Inferior parietal cortex (tissue), 1 donor: Measurements from ENCODE around the gene ZCCHC14.

Experiments used
- DNase-seq: peaks from one replicate; pipeline ENCODE4 v3.0.0-alpha.2; 2016; ENCODE audit errors: extremely low spot score

The ZCCHC14 gene

DNA sequence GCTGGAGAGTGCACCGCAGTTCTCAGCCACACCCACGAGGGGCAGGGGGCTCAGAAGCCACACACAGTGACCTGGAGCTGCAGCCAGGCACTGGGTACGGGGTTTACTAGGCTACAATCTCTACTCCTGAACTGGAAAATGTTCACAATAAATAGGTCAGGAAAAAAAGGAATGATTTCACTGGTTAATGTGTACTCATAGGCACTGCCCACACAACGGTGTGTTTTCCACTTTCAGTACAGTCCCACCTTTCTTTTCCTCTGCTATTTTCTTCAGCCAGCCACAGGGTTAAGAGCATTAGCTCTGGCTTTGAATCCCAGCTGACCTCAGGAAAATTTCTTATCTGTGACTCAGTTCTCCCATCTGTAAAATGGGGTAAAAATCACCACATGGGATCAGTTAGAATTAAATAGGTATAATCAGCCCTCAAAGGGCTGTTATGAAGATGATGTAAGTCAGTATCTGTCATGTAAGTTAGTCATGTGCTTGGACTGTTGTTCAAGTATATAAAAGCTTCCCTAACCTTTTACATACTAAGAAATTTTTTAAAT, 35.7 kb downstream of the ZCCHC14 start:
- DNase-seq = no peak

DNA sequence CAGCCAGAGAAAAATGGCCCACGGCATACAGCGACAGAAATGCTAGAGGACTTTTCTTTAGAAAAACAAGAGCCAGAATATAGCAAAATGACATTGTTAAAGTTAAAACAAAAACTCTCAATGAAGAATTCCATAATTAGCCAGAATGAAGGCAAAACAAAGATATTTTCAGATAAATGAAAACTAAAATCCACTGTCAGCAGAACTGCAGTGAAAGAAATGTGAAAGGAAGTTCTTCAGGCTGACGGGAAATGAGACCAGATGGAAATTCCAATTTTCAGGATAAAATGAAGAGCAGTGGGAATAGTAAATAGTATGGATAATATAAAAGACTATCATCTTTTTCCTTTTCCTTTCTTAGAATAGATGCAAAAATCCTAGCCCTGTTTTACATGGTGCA, 38.4 kb downstream of the ZCCHC14 start:
- DNase-seq = no peak

DNA sequence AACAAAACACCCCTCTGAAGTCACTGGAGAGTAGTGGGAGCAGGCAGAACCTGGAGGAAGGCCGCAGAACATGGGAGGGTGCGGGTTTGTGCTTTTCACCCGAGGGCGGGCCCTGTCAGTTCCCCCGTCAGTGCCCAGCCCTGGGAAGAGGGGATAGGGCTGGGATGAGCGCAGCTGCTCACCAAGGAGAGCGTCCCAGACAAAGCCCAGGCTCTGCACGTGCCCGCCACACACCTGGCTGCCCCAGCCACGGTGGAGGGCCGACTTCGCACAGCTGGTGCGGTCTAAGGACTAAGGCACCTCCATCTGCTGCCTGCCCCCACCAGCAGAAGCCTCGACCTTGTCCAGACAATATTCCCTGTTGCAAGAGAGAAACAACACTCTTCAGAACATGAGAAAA, 39.5 kb downstream of the ZCCHC14 start:
- DNase-seq = no peak

DNA sequence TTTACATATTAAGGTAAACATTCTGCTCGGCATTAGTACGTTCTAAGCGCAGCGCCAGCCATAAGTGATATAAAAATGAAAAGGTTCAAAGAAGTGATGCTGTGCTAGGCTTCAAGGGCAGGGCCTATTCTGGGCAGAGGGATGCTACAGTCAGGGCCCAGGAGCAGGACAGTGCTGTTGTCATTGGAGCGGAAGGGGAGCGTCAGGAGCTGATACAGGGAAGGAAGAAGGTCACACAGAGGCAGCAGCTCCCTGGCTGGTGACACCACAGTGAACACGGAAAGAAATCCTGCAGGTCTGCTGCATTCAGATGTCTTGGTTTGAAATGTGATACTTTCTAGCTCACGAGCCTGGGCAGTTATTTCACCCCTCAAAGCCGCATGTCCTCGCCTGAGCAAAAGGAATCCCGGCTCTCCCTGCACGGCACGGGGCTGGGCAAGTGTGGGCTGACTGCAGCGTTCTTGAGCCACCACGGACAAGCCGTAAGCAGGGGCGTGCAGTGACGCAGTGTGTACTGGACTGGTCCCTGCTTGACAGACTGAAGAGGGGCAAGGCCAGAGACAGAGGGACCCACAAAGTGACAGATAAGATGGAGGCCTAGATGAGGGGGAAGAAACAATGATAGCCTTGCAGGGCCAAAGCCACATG, 41.1 kb downstream of the ZCCHC14 start:
- DNase-seq = no peak

- no peak for DNase-seq
Measured at GRCh38 chr16:87448866-87449265, 44.0 kb downstream of the ZCCHC14 start.

- DNase-seq = no peak
Measured at GRCh38 chr16:87447323-87447722, 45.5 kb downstream of the ZCCHC14 start.

GRCh38 chr16:87446479-87446878, 46.3 kb downstream of the ZCCHC14 start:
- DNase-seq = no peak

- no peak for DNase-seq
Measured at GRCh38 chr16:87445486-87445885, 47.3 kb downstream of the ZCCHC14 start.

DNA sequence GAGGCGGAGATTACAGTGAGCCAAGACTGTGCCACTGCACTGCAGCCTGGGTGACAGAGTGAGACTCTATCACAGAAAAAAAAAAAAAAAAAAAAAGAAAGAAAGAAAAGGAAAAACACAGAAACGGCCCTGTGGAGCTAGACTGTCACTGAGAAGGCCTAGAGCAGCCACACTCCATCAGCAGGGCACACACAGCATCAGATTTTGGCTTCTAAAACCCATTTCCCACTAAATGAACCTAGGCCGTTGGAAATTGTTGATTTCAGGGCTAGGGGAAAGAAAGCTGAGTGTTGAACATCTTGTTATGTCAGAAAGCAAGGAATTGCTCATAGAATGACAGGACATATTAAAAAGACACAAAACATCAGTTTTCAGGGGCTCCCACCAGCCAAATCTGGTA, 48.9 kb downstream of the ZCCHC14 start:
- no peak for DNase-seq

DNA sequence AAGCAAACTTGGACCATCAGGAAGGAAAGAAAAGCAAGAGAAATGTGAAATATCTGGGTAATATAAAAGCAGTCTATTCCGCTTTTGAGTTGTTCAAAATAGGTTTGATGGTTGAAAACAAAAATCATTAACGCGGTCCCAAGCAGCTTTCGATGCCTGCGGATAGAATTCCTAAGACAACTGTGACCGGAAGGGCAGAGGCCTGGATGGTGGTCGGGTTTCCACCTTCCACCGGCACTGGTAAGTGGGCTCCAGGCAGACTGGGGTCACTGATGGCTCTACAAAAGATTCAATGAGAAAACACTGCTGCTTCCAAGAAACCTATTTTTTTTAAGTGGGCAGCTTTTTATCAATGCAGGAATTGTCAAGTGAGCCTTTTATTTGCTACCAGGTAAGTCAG, 49.8 kb downstream of the ZCCHC14 start:
- no peak for DNase-seq

DNA sequence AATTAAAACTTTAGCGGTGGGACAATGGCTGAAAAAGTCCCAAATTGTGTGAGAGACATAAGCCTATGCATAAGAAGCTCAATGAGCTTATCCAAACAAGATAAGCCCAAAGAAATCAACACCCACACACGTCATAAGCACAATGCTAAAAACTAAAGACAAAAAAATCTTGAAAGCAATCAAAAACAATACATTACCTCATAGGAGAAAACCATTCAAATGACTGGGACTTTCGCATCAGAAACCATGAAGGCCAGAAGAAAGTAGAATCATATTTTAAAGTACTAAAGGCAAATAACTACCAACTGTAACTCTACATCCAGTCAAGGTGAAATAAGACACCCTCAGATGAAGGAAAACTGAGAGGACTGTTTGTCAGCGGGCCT, 50.2 kb downstream of the ZCCHC14 start:
- no peak for DNase-seq

- no peak for DNase-seq
Measured at GRCh38 chr16:87441886-87442580, 50.8 kb downstream of the ZCCHC14 start.

- DNase-seq = no peak
Measured at GRCh38 chr16:87439926-87440325, 52.9 kb downstream of the ZCCHC14 start.

DNA sequence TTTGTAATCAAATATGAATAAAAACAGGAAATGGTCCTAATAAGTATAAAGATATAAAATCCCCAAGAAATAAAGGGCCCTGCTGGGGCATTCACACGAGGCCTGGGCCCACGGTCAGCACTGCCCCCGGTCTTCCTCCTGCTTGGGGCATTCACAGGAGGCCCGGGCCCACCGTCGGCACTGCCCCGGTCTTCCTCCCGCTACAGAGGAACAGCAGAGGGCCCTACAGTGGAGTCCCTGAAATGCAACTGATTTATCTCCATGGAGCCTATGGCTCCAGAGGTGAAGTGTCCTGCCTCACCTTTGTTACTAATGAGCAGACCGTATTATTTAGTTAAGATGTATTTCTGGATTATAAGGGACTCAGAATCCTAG, 54.2 kb downstream of the ZCCHC14 start:
- DNase-seq = no peak

- DNase-seq = no peak
Measured at GRCh38 chr16:87437911-87438610, 54.8 kb downstream of the ZCCHC14 start.

DNA sequence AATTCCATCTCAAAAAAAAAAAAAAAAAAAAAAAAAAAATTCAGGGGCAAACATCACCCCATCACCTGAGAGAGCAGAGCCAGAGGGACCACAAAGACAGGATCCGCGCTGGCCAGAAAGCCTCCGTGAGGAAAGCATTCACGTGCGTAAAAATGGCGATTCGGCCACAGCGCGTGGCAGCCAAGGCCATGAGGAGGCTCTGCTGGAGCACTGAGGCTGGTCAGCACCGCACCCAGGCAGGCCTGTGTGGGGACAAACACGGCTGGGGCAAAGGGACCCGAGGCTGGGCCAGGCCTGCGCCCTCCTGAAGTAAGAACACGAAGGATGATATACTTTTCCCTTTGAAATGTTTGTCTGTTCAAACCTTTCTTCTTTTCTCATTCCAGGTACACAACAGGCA, 55.5 kb downstream of the ZCCHC14 start:
- no peak for DNase-seq

- DNase-seq = no peak
Measured at GRCh38 chr16:87436225-87437172, 56.3 kb downstream of the ZCCHC14 start.

DNA sequence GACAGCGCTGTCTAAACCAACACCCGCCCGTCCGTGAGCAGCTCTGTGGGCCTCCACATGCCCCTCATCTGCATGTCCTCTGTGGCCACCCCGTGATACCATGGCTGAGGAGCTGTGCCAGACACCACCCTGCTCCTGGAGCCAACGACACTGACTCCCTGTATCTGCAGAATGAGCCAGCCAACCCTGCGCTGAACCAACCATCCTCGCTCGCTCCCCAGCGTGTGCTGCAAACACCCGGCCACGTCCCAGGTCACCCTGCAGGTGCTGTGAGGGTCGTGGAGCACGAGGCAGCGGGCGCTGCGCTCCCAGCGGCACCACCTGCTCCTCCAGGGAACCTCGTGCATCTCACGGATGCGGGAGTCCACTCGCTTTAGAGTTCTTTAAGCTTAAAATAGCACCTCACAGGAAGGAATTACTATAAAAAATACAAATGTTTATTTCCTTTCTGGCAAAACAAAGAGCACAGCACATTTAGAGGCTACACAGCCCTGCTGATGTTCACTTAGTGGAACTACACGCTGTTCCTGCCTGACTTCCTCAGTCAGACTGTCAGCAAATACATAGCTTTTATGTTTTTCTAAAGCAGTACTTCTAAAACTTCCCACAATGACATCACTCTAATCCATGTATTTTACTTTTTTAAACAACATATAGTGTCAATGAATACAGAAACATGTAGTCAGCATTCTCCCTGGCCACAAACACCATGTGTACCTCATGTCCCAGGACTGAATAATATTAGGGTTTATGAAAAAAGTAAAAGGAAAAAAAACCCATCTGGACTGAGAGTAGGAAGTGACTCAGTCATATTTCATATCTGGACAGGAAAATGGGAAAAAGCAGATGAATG, 57.2 kb downstream of the ZCCHC14 start:
- no peak for DNase-seq

GRCh38 chr16:87434146-87434667, 58.6 kb downstream of the ZCCHC14 start:
- no peak for DNase-seq

- DNase-seq = no peak
Measured at GRCh38 chr16:87432330-87432915, 60.4 kb downstream of the ZCCHC14 start.
